Endothelial cell of umbilical vein (primary cell): ENCODE data around the gene LDHD.

Source experiments
- CTCF ChIP-seq, 2 donors: IDR thresholded peaks; 1 replicate in 1 of 2; 2 replicates in 1 of 2; pipeline ENCODE4 v1.5.1; 2011; ENCODE audit warnings: low read length in 2 of 2, mild to moderate bottlenecking in 2 of 2, moderate library complexity in 2 of 2, control low read depth in 1 of 2, inconsistent platforms in 1 of 2, low read depth in 1 of 2; ENCODE audit not compliant: insufficient read depth in 1 of 2; ENCODE audit errors: extremely low read depth in 1 of 2
- EZH2 ChIP-seq: IDR thresholded peaks from 2 replicates; pipeline ENCODE4 v1.6.1; 2012; ENCODE audit warnings: borderline replicate concordance, low read depth, mild to moderate bottlenecking, moderate library complexity, low read length, inconsistent platforms; ENCODE audit not compliant: severe bottlenecking
- POLR2AphosphoS5 ChIP-seq: IDR thresholded peaks from 2 replicates; pipeline ENCODE4 v1.6.1; 2012; ENCODE audit warnings: low read depth, mild to moderate bottlenecking, control low read depth, low read length, moderate library complexity; ENCODE audit not compliant: insufficient read depth

DNA sequence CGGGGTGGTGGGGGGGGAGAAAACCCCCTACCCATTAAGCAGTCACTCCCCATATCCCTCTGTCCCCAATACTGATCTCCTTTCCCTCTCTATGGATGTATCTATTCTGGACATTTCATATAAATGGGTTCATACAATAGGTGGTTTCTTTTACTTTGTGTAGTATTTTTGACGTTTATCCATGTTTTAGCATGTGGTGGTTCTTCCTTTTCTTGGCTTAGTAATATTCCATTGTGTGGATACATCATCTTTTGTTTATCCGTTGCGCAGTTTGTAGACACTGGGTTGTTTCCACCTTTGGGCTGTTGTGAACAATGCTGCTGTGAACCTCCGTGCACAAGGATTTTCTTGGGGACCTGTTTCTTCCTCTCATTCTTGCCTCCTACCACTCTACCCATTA is 12.6 kb downstream of the LDHD start:
- TF ChIP-seq CTCF (IDR thresholded peaks at IDR 0.05; ENCODE audit: extremely low read depth in 1 of 2, insufficient read depth in 1 of 2, low read depth in 1 of 2, low read length in 2 of 2) (no peak), POLR2AphosphoS5 (no peak), EZH2 (no peak)
